IPS-15b (cell line): Measurements from ENCODE around the gene MYO10.

Source experiments
- H3K27me3 ChIP-seq: one replicate; pipeline ENCODE4 v1.6.1; 2013; ENCODE audit warnings: low read length; ENCODE audit not compliant: control insufficient read depth, insufficient read depth
- H3K36me3 ChIP-seq: one replicate; pipeline ENCODE4 v1.6.1; 2013; ENCODE audit warnings: low read length; ENCODE audit not compliant: control insufficient read depth, insufficient read depth
- H3K4me1 ChIP-seq: one replicate; pipeline ENCODE4 v1.6.1; 2013; ENCODE audit warnings: mild to moderate bottlenecking, low read length; ENCODE audit not compliant: control insufficient read depth, insufficient read depth
- H3K4me3 ChIP-seq: one replicate; pipeline ENCODE4 v1.5.1; 2013; ENCODE audit warnings: low read depth, low read length
- H3K9ac ChIP-seq: one replicate; pipeline ENCODE4 v1.6.1; 2013; ENCODE audit warnings: low read depth, mild to moderate bottlenecking, low read length
- H3K9me3 ChIP-seq: one replicate; pipeline ENCODE4 v1.6.1; 2013; ENCODE audit warnings: mild to moderate bottlenecking, low read length; ENCODE audit not compliant: control insufficient read depth, insufficient read depth

MYO10 gene

GRCh38 chr5:16909464-16909863, 26.6 kb downstream of the MYO10 start:
- Histone ChIP-seq H3K36me3 (no peaks in the 10 kb centered on the region), H3K4me3 (no peak overlapping the region), H3K27me3 (no peaks in the 10 kb centered on the region), H3K9ac (no peak overlapping the region), H3K9me3 (no peaks in the 10 kb centered on the region), H3K4me1 (peaks cover 5% of the 10 kb centered on the region)

- H3K4me1 ChIP-seq, result no peaks in the 10 kb centered on the region
- H3K9ac ChIP-seq, result no peak overlapping the region
- no peaks in the 10 kb centered on the region for H3K27me3 ChIP-seq
- no peak overlapping the region for H3K4me3 ChIP-seq
- no peaks in the 10 kb centered on the region for H3K36me3 ChIP-seq
- H3K9me3 ChIP-seq, result no peaks in the 10 kb centered on the region
Measured at GRCh38 chr5:16907270-16907669, 28.8 kb downstream of the MYO10 start.

- Histone ChIP-seq H3K36me3 (no peaks in the 10 kb centered on the region), H3K9me3 (no peaks in the 10 kb centered on the region), H3K27me3 (no peaks in the 10 kb centered on the region), H3K9ac (no peak overlapping the region), H3K4me3 (no peak overlapping the region), H3K4me1 (no peaks in the 10 kb centered on the region)
Measured at GRCh38 chr5:16906255-16906654, 29.8 kb downstream of the MYO10 start.

DNA sequence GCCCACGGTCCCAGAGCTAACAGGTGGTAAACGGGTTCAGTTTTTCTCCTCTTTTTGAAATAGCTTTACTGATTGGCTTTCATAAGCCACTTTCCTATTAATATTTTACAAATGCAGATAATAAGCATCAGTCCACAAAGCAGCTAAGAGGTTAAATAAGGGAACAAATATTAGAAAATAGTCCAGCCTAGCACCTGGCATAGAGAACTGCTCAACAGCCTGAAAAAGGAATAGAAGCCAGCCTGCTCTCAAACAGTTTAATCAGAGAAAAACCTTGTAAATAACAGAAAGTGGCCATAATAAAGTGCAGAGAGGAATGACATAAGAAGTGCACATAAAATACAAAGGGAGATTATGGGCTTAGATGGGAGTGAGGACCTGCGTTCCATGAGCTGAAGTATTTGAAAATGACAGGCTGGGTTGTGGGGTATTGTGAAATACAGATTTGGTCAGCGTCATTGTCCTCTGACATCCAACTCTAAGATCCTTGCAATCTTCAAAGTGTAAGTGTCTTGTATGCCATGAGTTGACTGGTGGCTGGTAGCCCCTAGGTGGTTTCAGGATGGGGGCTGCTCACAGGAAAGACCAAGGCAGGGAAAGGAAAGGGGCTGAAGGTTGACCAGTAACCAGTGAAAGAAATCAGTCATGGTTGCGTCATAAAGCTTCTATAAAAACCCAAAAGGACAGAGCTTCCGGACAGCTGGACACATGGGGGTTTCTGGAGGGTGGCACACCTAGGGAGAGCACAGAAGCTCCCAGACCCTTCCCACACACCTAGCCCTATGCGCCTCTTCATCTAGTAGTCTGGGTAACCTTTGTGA, 32.4 kb downstream of the MYO10 start:
- Histone ChIP-seq H3K9ac (no peak overlapping the region), H3K9me3 (no peaks in the 10 kb centered on the region), H3K4me1 (peaks cover 7% of the 10 kb centered on the region), H3K27me3 (no peaks in the 10 kb centered on the region), H3K36me3 (no peaks in the 10 kb centered on the region), H3K4me3 (no peak overlapping the region)

DNA sequence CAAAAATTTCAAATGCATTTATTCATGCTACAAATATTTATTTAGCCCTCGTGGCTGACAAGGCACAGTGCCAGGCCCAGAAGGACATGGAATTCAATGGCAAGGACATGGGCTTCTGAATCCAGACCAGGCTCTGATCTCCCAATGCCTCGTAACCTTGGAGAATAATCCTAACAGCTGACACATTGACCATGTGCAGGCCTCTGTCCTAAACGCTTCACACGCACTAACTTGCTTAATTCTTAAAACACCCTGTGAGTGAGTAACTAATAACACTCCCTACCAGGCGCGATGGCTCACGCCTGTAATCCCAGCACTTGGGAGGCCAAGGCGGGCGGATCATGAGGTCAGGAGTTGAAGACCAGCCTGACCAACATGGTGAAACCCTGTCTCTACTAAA, 33.2 kb downstream of the MYO10 start:
- no peaks in the 10 kb centered on the region for H3K27me3 ChIP-seq
- H3K4me1 ChIP-seq, result peaks cover 8% of the 10 kb centered on the region
- H3K9ac ChIP-seq, result no peak overlapping the region
- no peaks in the 10 kb centered on the region for H3K36me3 ChIP-seq
- no peak overlapping the region for H3K4me3 ChIP-seq
- no peaks in the 10 kb centered on the region for H3K9me3 ChIP-seq

- Histone ChIP-seq H3K4me3 (no peak overlapping the region), H3K4me1 (peaks cover 15% of the 10 kb centered on the region), H3K9me3 (no peaks in the 10 kb centered on the region), H3K9ac (no peak overlapping the region), H3K36me3 (no peaks in the 10 kb centered on the region), H3K27me3 (no peaks in the 10 kb centered on the region)
Measured at GRCh38 chr5:16901021-16901644, 35.0 kb downstream of the MYO10 start.

DNA sequence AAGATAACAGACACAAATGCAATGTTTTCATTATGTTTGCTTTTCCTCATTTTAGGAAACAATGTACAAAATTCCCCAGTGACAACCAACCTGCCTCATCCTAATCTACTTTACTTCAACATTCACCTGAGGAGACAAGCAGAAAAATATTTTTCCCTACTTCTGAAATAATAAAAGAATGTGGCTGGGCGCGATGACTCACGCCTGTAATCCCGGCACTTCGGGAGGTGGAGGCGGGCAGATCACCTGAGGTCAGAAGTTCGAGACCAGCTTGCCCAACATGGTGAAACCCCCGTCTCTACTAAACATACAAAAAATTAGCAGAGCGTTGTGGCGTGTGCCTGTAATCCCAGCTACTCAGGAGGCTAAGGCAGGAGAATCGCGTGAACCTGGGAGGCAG, 36.9 kb downstream of the MYO10 start:
- H3K27me3 ChIP-seq, result no peaks in the 10 kb centered on the region
- no peaks in the 10 kb centered on the region for H3K9me3 ChIP-seq
- peaks cover 29% of the 10 kb centered on the region for H3K4me1 ChIP-seq

DNA sequence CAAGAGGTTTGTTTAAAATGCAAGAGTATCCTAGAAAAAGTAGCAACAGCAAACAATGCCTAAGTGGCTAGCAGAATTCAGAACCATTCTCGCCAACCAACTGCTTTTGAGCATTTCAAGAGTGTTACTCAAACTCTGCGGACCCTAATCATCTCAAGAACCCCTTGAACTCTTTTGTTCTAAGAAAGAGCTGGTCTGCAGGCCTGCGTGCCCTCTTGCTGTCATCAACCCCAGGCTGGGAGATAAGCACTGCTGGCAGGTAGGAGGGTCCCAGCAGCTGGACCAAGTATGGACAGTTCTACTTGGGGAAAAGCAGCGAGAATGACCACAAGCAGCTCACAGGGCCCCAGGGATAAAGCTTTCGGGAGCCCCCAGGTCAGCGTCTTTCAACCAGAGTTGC, 38.3 kb downstream of the MYO10 start:
- Histone ChIP-seq H3K27me3 (no peaks in the 10 kb centered on the region), H3K4me1 (peaks cover 31% of the 10 kb centered on the region), H3K9ac (no peak overlapping the region), H3K36me3 (no peaks in the 10 kb centered on the region), H3K9me3 (no peaks in the 10 kb centered on the region), H3K4me3 (no peak overlapping the region)

More for the DNA sequence above, 36.9 kb downstream of the MYO10 start:
- Histone ChIP-seq H3K9ac (no peak overlapping the region), H3K4me3 (no peak overlapping the region), H3K36me3 (no peaks in the 10 kb centered on the region)

DNA sequence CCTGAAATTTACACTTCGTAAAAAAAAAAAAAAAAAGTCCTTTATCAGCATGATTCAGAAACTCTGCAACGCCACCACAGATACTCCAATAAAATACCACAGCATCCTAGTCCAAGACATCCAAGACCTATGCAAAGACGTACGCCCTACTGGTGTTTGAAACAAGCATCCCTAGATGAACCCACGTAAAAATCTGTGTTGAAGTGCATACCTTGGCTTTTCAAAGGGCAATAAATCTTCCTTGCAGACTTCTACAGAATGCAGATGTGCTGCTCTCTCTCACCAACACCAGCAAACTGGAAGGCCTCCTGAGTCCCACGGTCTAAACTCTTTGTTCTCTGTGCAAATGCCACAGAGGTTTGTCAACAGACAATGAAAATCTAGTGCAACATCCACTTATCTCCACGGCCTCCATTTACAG, 38.8 kb downstream of the MYO10 start:
- H3K4me3 ChIP-seq, result no peak overlapping the region
- no peaks in the 10 kb centered on the region for H3K36me3 ChIP-seq
- no peaks in the 10 kb centered on the region for H3K27me3 ChIP-seq
- no peak overlapping the region for H3K9ac ChIP-seq
- H3K9me3 ChIP-seq, result no peaks in the 10 kb centered on the region
- H3K4me1 ChIP-seq, result peaks cover 31% of the 10 kb centered on the region

DNA sequence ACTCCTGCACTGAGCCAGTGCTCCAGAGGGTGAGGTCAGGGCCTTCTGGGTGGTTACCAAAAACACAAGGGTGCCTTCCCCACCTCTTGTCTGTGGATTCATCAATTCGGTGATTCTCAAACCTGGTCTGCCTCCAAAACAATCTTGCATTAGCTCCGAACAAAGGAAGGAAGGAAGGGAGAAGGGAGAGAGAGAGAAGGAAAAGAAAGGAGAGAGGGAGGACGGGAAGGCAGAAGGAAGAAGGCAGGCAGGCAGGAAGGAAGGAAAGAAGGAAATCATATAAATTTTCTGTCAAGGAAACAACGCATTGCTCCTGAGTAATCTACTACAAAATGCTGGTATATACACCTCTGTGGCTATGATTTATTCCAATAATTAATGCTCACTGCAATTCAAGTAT, 39.3 kb downstream of the MYO10 start:
- Histone ChIP-seq H3K27me3 (no peaks in the 10 kb centered on the region), H3K4me3 (no peak overlapping the region), H3K9me3 (no peaks in the 10 kb centered on the region), H3K36me3 (no peaks in the 10 kb centered on the region), H3K4me1 (peaks cover 31% of the 10 kb centered on the region), H3K9ac (no peak overlapping the region)

GRCh38 chr5:16894236-16895057, 41.6 kb downstream of the MYO10 start:
- Histone ChIP-seq H3K4me3 (no peak overlapping the region), H3K9ac (no peak overlapping the region), H3K4me1 (peaks cover 29% of the 10 kb centered on the region), H3K9me3 (no peaks in the 10 kb centered on the region), H3K36me3 (no peaks in the 10 kb centered on the region), H3K27me3 (no peaks in the 10 kb centered on the region)
